SU-DHL-6 (cell line): ENCODE results near the gene ARL10.

Experiments used
- H2AFZ ChIP-seq: fragments of 200-600 bp; sonication (generic); 2 replicates; pipeline ENCODE4 v1.6.1; 2014; ENCODE audit warnings: low read depth, mild to moderate bottlenecking, moderate library complexity, mixed read lengths, antibody characterized with exemption, low read length; ENCODE audit not compliant: severe bottlenecking
- H3F3A ChIP-seq: fragments of 200-600 bp; shearing (Covaris generic); 2 replicates; pipeline ENCODE4 v1.6.0; 2016; ENCODE audit warnings: antibody characterized with exemption, mild to moderate bottlenecking; ENCODE audit not compliant: insufficient read depth
- H3K27ac ChIP-seq: fragments of 200-600 bp; sonication (generic); 2 replicates; pipeline ENCODE4 v1.5.1; 2016; ENCODE audit warnings: low read depth, mild to moderate bottlenecking, low read length, moderate library complexity, mixed read lengths
- H3K27me3 ChIP-seq: fragments of 200-600 bp; sonication (generic), shearing (Covaris generic); 2 replicates; pipeline ENCODE4 v1.6.0; 2014; ENCODE audit warnings: mild to moderate bottlenecking, low read length
- H3K36me3 ChIP-seq: fragments of 200-600 bp; sonication (generic); 2 replicates; pipeline ENCODE4 v1.6.1; 2014; ENCODE audit warnings: mild to moderate bottlenecking, low read length, mixed read lengths
- H3K4me2 ChIP-seq: fragments of 300-600, 200-600 bp; shearing (Covaris generic), sonication (generic); 2 replicates; pipeline ENCODE4 v1.6.0; 2014; ENCODE audit warnings: low read length, low read depth, mild to moderate bottlenecking; ENCODE audit not compliant: poor library complexity, severe bottlenecking
- H3K4me3 ChIP-seq: fragments of 200-600 bp; sonication (generic); 2 replicates; pipeline ENCODE4 v1.5.1; 2014; ENCODE audit warnings: antibody characterized with exemption, low read length, mild to moderate bottlenecking, mixed read lengths; ENCODE audit not compliant: insufficient read depth, poor library complexity, severe bottlenecking
- H3K79me2 ChIP-seq: fragments of 200-600 bp; sonication (generic); 2 replicates; pipeline ENCODE4 v1.6.1; 2014; ENCODE audit warnings: mild to moderate bottlenecking, low read length, moderate library complexity; ENCODE audit not compliant: insufficient read depth
- H3K9ac ChIP-seq: fragments of 200-600 bp; sonication (generic); 2 replicates; pipeline ENCODE4 v1.7.0; 2014; ENCODE audit warnings: mild to moderate bottlenecking, low read length
- H3K9me2 ChIP-seq: fragments of 200-600 bp; sonication (generic); replicated peaks from 2 replicates; pipeline ENCODE4 v1.6.1; 2014; ENCODE audit warnings: low read length; ENCODE audit not compliant: insufficient read depth
- H3K9me3 ChIP-seq: fragments of 200-600 bp; sonication (generic); 2 replicates; pipeline ENCODE4 v1.6.1; 2014; ENCODE audit warnings: low read length, mixed read lengths; ENCODE audit not compliant: insufficient read depth
- H4K20me1 ChIP-seq: fragments of 200-600 bp; sonication (generic); 2 replicates; pipeline ENCODE4 v1.6.1; 2014; ENCODE audit warnings: low read depth, mild to moderate bottlenecking, antibody characterized with exemption, low read length, moderate library complexity, mixed read lengths
- EZH2phosphoT487 ChIP-seq: fragments of 200-600 bp; sonication (generic), shearing (Covaris generic); conservative IDR thresholded peaks from 2 replicates; pipeline ENCODE4 v1.6.1; 2018; ENCODE audit warnings: mild to moderate bottlenecking, antibody characterized with exemption, low read length, moderate library complexity, mixed read lengths
- TF ChIP-seq, protein P1 (sequence below): fragments of 200-600 bp; sonication (generic); IDR thresholded peaks from one replicate; pipeline ENCODE4 v1.5.1; 2017; ENCODE audit warnings: antibody characterized with exemption, mild to moderate bottlenecking, low read length, moderate library complexity; ENCODE audit not compliant: insufficient read depth, poor library complexity, severe bottlenecking

The ARL10 gene

DNA sequence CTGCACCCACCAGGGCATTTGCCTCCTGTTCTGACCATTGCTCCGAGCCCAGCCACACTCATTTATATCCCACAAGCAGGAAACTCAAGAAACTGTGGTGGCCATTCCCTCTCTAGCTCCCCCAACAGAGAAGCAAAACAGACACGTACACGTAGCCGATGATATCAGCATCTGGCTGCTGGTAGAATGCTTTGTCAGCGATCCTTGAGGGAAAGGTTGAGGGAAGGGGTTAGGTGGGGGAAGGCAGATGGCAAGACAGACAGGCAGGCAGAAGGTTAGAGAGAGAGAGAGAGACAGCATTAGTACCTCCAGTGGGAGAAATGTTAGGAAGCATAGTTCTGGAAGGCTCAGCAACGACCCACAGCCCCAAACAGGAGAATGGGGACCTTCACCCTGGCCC, 31.0 kb downstream of the ARL10 start:
- H3K79me2 ChIP-seq: no peaks in the 10 kb centered on the region
- no peak overlapping the region for H3K9ac ChIP-seq
- no peak overlapping the region for H2AFZ ChIP-seq
- H3K36me3 ChIP-seq: no peaks in the 10 kb centered on the region
- no peak overlapping the region for H3K4me2 ChIP-seq
- no peak overlapping the region for H3K4me3 ChIP-seq
- no peak overlapping the region for H3K27ac ChIP-seq
- H3K27me3 ChIP-seq: no peaks in the 10 kb centered on the region
- no peaks in the 10 kb centered on the region for H3F3A ChIP-seq
- no peak for TF ChIP-seq EZH2phosphoT487
- TF ChIP-seq, protein P1, sequence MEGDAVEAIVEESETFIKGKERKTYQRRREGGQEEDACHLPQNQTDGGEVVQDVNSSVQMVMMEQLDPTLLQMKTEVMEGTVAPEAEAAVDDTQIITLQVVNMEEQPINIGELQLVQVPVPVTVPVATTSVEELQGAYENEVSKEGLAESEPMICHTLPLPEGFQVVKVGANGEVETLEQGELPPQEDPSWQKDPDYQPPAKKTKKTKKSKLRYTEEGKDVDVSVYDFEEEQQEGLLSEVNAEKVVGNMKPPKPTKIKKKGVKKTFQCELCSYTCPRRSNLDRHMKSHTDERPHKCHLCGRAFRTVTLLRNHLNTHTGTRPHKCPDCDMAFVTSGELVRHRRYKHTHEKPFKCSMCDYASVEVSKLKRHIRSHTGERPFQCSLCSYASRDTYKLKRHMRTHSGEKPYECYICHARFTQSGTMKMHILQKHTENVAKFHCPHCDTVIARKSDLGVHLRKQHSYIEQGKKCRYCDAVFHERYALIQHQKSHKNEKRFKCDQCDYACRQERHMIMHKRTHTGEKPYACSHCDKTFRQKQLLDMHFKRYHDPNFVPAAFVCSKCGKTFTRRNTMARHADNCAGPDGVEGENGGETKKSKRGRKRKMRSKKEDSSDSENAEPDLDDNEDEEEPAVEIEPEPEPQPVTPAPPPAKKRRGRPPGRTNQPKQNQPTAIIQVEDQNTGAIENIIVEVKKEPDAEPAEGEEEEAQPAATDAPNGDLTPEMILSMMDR: no peak
- H3K9me3 ChIP-seq: no peaks in the 10 kb centered on the region
- no peaks in the 10 kb centered on the region for H3K9me2 ChIP-seq
- no peaks in the 10 kb centered on the region for H4K20me1 ChIP-seq

DNA sequence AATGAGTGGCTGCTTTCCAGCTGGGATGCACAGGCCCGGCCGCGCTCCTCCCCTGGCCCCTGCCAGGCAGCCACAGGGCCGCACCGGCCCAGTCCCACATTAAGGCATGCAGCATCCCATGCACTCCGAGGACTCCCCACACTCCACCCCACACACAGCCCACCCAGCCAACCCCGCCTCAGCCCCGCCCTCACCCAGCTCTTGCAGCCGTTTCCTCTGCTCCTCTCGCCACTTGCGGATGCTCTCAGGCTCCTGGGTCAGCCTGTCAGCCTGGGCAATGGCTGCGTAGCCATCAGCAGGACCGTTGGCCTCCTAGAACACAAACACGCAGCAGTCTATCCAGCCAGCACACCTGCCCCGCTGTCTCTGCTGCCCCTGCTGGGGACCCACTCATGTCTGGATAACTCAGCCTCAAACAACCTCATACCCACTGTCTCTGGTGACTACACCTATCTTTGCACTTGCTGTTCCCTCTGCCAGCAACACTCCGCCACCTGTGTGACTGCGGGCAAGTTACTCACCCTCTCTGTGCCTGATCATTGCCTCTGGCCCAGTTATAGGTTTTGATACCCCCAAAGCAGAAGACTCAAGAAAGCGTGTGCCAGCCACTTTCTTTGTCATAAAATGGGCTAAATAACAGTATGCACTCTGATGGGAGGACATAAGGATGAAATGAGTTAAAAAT, 32.6 kb downstream of the ARL10 start:
- Histone ChIP-seq H3F3A (no peaks in the 10 kb centered on the region), H3K27me3 (no peaks in the 10 kb centered on the region), H3K9me3 (no peaks in the 10 kb centered on the region), H4K20me1 (no peaks in the 10 kb centered on the region), H3K4me2 (no peak overlapping the region), H3K4me3 (no peak overlapping the region), H3K36me3 (no peaks in the 10 kb centered on the region), H2AFZ (no peak overlapping the region), H3K79me2 (no peaks in the 10 kb centered on the region), H3K9me2 (no peaks in the 10 kb centered on the region), H3K27ac (no peak overlapping the region), H3K9ac (no peak overlapping the region)
- TF ChIP-seq EZH2phosphoT487: no peak
- TF ChIP-seq, protein P1: no peak

DNA sequence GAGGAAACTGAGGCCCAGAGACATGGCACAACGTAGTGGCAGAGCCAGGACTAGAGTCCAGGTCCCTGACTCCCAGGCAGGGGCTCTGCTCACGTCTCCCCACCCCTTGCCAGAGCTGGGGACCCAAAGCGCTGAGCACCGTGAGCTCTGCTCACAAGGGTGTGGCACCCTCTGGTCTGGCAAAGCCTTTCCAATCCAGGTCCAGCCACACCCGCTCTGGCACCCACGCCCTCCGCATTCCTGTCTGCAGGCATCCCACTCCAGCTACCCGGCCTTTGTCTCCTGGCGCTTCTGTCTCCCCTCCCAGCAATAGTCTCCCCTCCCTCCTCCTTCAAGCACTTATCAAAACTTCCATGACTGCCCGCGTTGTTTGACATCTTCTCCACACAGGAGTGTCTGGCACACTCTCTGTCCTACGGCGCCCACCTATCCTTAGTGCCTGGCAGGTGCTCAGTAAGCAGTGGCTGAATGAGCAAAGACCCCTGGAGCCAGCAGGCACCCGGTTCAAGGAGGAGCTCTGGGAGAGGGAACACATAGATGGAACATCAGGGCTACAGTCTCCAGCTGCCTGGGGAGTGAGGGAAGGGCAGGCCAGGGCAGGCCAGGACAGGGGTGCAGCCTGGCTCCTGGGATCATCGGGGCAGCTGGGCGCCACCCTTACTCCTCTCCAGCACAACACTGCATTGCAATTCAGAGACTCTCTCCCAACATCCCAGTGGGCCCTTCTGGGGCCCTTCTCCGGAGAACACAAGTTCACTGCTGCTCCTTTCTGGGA, 35.3 kb downstream of the ARL10 start:
- Histone ChIP-seq H3K9me2 (no peaks in the 10 kb centered on the region), H3K27me3 (no peaks in the 10 kb centered on the region), H4K20me1 (no peaks in the 10 kb centered on the region), H3K79me2 (no peaks in the 10 kb centered on the region), H3K27ac (no peak overlapping the region), H3K4me2 (no peak overlapping the region), H3F3A (no peaks in the 10 kb centered on the region), H2AFZ (no peak overlapping the region), H3K9me3 (no peaks in the 10 kb centered on the region), H3K36me3 (no peaks in the 10 kb centered on the region), H3K4me3 (no peak overlapping the region), H3K9ac (no peak overlapping the region)
- no peak for TF ChIP-seq EZH2phosphoT487
- TF ChIP-seq, protein P1: no peak
